OCI-LY7 (cell line): ENCODE results near the gene EVC. TPM values are rescaled to one million over a fixed set of nuclear protein-coding genes. Genes with fewer than 3 reads are reported as not detected.

ENCODE experiments used
- BruUV-seq: library from RNA; stranded (reverse); fragments of 400-500 nt; replicated peaks from 2 replicates; lab custom pipeline; 2021; lab: Mats Ljungman, UMichigan
- CTCF ChIA-PET: fragments of 300-600 bp; sonication (Branson Sonifier 250); formaldehyde crosslinking; loops from one replicate; lab custom pipeline; 2022; ENCODE audit warnings: antibody characterized with exemption; ENCODE audit not compliant: unreplicated experiment; lab: Charles Lee
- POLR2A ChIA-PET: fragments of 300-600 bp; sonication (Branson Sonifier 250); formaldehyde crosslinking; loops from one replicate; lab custom pipeline; 2022; ENCODE audit warnings: antibody characterized with exemption; lab: Charles Lee
- DNase-seq: peaks from one replicate; pipeline ENCODE4 v3.0.0-alpha.2; 2015; ENCODE audit warnings: low spot score
- H2AFZ ChIP-seq: fragments of 200-600 bp; sonication (generic), shearing (Covaris generic); 2 replicates; pipeline ENCODE4 v1.6.1; 2014; ENCODE audit warnings: mild to moderate bottlenecking, antibody characterized with exemption, low read length, moderate library complexity
- H3K27ac ChIP-seq: fragments of 200-600 bp; sonication (generic); 2 replicates; pipeline ENCODE4 v1.5.1; 2014; ENCODE audit warnings: mixed run types, low read depth, mild to moderate bottlenecking, moderate library complexity, low read length, inconsistent platforms; ENCODE audit not compliant: poor library complexity, severe bottlenecking
- H3K36me3 ChIP-seq: fragments of 200-600 bp; sonication (generic); 2 replicates; pipeline ENCODE4 v1.6.1; 2014; ENCODE audit warnings: mild to moderate bottlenecking, antibody characterized with exemption, low read length, moderate library complexity, mixed read lengths; ENCODE audit not compliant: insufficient read depth
- H3K4me1 ChIP-seq: fragments of 200-600 bp; sonication (generic); 2 replicates; pipeline ENCODE4 v1.5.1; 2014; ENCODE audit warnings: mild to moderate bottlenecking, low read length; ENCODE audit not compliant: insufficient read depth, poor library complexity, severe bottlenecking
- H3K4me2 ChIP-seq: fragments of 200-600 bp; sonication (generic); 2 replicates; pipeline ENCODE4 v1.6.1; 2014; ENCODE audit warnings: mild to moderate bottlenecking, low read length
- H3K4me3 ChIP-seq: fragments of 200-600 bp; sonication (generic); 2 replicates; pipeline ENCODE4 v1.5.1; 2014; ENCODE audit warnings: mild to moderate bottlenecking, low read depth, low read length; ENCODE audit not compliant: poor library complexity, severe bottlenecking
- H3K79me2 ChIP-seq: fragments of 200-600 bp; sonication (generic); 2 replicates; pipeline ENCODE4 v1.6.1; 2016; ENCODE audit warnings: low read depth, mild to moderate bottlenecking, low read length, moderate library complexity, mixed read lengths; ENCODE audit not compliant: insufficient read depth
- H3K9me2 ChIP-seq: fragments of 200-600 bp; sonication (generic); 2 replicates; pipeline ENCODE4 v1.6.1; 2016; ENCODE audit warnings: mild to moderate bottlenecking, low read length, mixed read lengths; ENCODE audit not compliant: insufficient read depth
- H3K9me3 ChIP-seq: fragments of 200-600 bp; sonication (generic); 2 replicates; pipeline ENCODE4 v1.6.1; 2014; ENCODE audit warnings: mild to moderate bottlenecking, mixed run types, low read length, mixed read lengths
- H4K20me1 ChIP-seq: fragments of 200-600 bp; sonication (generic); 2 replicates; pipeline ENCODE4 v1.6.1; 2014; ENCODE audit warnings: mild to moderate bottlenecking, antibody characterized with exemption, low read length, moderate library complexity, mixed read lengths; ENCODE audit not compliant: insufficient read depth
- EZH2phosphoT487 ChIP-seq: fragments of 200-600 bp; sonication (generic); IDR thresholded peaks from 2 replicates; pipeline ENCODE4 v1.6.1; 2018; ENCODE audit warnings: low read depth, borderline replicate concordance, mild to moderate bottlenecking, mixed run types, antibody characterized with exemption, low read length, moderate library complexity, mixed read lengths
- intact Hi-C: fragments of 100-400 bp; cut with micrococcal nuclease; formaldehyde crosslinking; loops from one replicate; pipeline ENCODE4 v1.10.0; 2022; ENCODE audit not compliant: unreplicated experiment
- total RNA-seq, 2 experiments: library from RNA; depleted of rRNA in 1 of 2; stranded (reverse); fragments of >200 nt in 1 of 2; shearing (Covaris generic) in 1 of 2; gene quantifications; 2 replicates each; pipeline ENCODE4 v1.2.3, GENCODE V29; 2014 to 2022
- TF ChIP-seq, protein P1 (sequence below): fragments of 200-600 bp; sonication (generic); conservative IDR thresholded peaks from 2 replicates; pipeline ENCODE4 v1.5.1; 2014; ENCODE audit warnings: mild to moderate bottlenecking, antibody characterized with exemption, low read length, moderate library complexity, mixed read lengths

EVC gene
- total RNA-seq, 2 experiments from 2014 or later: not detected

DNA sequence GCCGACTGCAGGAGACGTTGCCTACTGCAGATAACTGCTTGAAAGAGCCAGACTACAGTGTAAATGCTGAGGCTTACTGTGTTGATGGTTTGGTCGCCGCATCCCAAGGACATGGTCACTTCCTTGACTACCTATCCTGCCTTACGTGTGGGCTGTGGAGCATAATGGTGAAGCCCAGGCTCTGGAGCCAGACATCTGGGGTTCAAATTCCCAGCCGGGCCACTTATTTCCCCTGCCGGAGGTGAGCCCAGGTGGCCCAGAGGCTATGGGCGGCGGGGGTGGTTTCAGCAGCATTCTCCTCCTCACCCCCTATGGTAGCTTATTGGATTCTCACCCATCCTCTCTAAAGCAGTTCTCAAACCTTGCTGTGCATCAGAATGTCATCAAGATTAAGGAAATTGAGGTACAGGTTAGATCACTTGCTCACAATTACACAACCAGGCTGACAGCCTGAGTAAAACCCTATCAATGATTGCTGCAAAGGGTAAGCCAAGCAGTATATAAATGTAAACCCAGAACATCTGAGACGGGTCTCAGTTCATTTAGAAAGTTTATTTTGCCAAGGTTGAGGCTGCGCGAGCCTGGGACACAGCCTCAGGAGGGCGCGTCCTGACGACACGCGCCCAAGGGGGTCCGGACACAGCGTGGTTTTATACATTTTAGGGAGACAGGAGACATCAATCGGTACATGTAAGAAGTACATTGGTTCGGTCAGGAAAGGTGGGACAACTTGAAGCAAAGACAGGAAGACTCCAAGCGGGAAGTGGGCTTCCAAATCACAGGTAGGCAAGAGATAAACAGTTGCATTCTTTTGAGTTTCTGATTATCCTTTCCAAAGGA, 48.5 kb downstream of the EVC start:
- Histone ChIP-seq H3K4me2 (no peak overlapping the region), H4K20me1 (no peaks in the 10 kb centered on the region), H3K4me3 (no peak overlapping the region), H2AFZ (no peak overlapping the region), H3K36me3 (no peaks in the 10 kb centered on the region), H3K27ac (no peak overlapping the region), H3K79me2 (no peaks in the 10 kb centered on the region), H3K4me1 (no peaks in the 10 kb centered on the region), H3K9me2 (no peaks in the 10 kb centered on the region), H3K9me3 (no peaks in the 10 kb centered on the region)
- CTCF ChIA-PET: no interaction called here
- intact Hi-C loops: no loop called here
- TF ChIP-seq, protein P1, sequence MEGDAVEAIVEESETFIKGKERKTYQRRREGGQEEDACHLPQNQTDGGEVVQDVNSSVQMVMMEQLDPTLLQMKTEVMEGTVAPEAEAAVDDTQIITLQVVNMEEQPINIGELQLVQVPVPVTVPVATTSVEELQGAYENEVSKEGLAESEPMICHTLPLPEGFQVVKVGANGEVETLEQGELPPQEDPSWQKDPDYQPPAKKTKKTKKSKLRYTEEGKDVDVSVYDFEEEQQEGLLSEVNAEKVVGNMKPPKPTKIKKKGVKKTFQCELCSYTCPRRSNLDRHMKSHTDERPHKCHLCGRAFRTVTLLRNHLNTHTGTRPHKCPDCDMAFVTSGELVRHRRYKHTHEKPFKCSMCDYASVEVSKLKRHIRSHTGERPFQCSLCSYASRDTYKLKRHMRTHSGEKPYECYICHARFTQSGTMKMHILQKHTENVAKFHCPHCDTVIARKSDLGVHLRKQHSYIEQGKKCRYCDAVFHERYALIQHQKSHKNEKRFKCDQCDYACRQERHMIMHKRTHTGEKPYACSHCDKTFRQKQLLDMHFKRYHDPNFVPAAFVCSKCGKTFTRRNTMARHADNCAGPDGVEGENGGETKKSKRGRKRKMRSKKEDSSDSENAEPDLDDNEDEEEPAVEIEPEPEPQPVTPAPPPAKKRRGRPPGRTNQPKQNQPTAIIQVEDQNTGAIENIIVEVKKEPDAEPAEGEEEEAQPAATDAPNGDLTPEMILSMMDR: no peak
- no peak for TF ChIP-seq EZH2phosphoT487
- BruUV-seq: no TSS peak
- POLR2A ChIA-PET: interaction anchor here (0.7 kb wide), 1 partner anchor 742 kb away, joined by 3 read pairs; no protein-coding TSS in a partner anchor
- no peak for DNase-seq

DNA sequence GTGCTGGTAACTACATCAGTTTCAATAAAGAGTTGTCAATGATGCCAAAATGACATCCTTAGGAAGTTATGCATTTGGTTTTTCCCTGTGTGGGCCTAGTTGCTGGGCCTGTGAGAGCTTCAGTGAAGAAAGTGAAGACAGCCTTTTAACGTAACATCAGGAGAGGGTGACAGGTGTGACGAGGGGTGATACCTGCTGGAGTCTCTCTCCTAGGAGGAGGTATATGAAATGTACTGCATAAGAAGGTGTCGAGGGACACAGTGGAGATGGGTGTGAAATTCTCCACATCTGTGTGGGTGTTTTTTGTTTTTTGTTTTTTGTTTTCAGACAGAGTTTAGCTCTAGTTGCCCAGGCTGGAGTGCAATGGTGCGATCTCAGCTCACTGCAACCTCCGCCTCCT, 49.2 kb downstream of the EVC start:
- no peaks in the 10 kb centered on the region for H4K20me1 ChIP-seq
- ChIA-PET CTCF (no interaction called here), POLR2A (interaction anchor here (0.7 kb wide), 1 partner anchor 743 kb away, joined by 3 read pairs; no protein-coding TSS in a partner anchor)
- H3K4me1 ChIP-seq: no peaks in the 10 kb centered on the region
- intact Hi-C loops: no loop called here
- H3K9me3 ChIP-seq: no peaks in the 10 kb centered on the region
- H2AFZ ChIP-seq: no peak overlapping the region
- no peaks in the 10 kb centered on the region for H3K36me3 ChIP-seq
- H3K27ac ChIP-seq: no peak overlapping the region
- TF ChIP-seq, protein P1: no peak
- no peak for TF ChIP-seq EZH2phosphoT487
- no TSS peak for BruUV-seq
- DNase-seq: no peak
- H3K9me2 ChIP-seq: no peaks in the 10 kb centered on the region
- no peaks in the 10 kb centered on the region for H3K79me2 ChIP-seq
- no peak overlapping the region for H3K4me3 ChIP-seq
- no peak overlapping the region for H3K4me2 ChIP-seq

DNA sequence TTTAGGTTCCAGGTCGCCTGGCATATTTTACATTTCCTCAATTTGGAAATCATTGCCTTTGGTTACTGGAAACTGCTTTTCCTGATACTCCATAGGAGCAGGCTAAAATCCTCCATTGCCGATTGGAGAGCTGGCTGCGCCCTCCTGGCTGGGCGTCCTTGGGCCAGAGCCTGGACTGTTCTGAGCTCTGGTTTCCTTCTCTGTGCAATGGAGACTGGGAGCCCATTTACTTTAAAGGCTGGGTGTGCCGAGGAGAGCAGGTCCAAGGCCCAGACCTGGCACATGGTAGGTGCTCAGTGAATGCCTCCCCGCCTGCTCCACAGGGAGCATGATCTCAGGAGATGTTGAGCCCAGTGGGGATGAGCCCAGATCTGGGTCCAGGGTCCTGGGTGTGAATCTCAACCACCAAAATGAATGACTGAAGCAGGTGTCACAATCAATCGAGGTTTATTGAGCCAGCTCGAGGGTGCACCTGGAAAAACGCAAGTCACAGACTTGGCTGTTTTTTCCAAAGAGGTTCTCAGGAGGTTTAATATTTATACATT, 50.0 kb downstream of the EVC start:
- intact Hi-C loops: no loop called here
- no peak overlapping the region for H3K4me3 ChIP-seq
- BruUV-seq: no TSS peak
- H3K9me2 ChIP-seq: no peaks in the 10 kb centered on the region
- no peak overlapping the region for H3K27ac ChIP-seq
- no peaks in the 10 kb centered on the region for H3K4me1 ChIP-seq
- H3K9me3 ChIP-seq: no peaks in the 10 kb centered on the region
- H3K79me2 ChIP-seq: no peaks in the 10 kb centered on the region
- H3K36me3 ChIP-seq: no peaks in the 10 kb centered on the region
- TF ChIP-seq, protein P1: no peak
- TF ChIP-seq EZH2phosphoT487: no peak
- ChIA-PET POLR2A (no interaction called here), CTCF (no interaction called here)
- H3K4me2 ChIP-seq: no peak overlapping the region
- H4K20me1 ChIP-seq: no peaks in the 10 kb centered on the region
- DNase-seq: no peak
- no peak overlapping the region for H2AFZ ChIP-seq
